Activated CD4-positive, alpha-beta T cell treated with anti-CD3 and anti-CD28 coated beads, Interleukin-10, Interleukin-2, amounts not matched to agents 100 ng/mL and 50 ng/mL, durations not matched to agents 16 hours and 8 hours (primary cell): Measurements from ENCODE around the gene NR4A3.
"Not testable (repeated sequence)": the region's sequence is repeated elsewhere in the genome, so short reads cannot be mapped to it uniquely, and the experiment has no call there.

Experiments
- DNase-seq: peaks from one replicate; pipeline ENCODE4 v3.0.0-alpha.2; 2020

The NR4A3 gene

GRCh38 chr9:99821396-99822108, at the start of gene NR4A3:
Gene NR4A3 (plus strand): TSS chr9:99821885. CDS start chr9:99828043, 6,158 bp downstream.
- DNase-seq: peak; percentile 87

GRCh38 chr9:99773468-99774138, 48.1 kb upstream of the NR4A3 start:
- no peak for DNase-seq

GRCh38 chr9:99778308-99778707, 43.4 kb upstream of the NR4A3 start:
- peak; percentile 62 for DNase-seq

GRCh38 chr9:99778836-99779235, 42.8 kb upstream of the NR4A3 start:
- no peak for DNase-seq

- peak; percentile 23 for DNase-seq
Observed at GRCh38 chr9:99779277-99779676, 42.4 kb upstream of the NR4A3 start.

GRCh38 chr9:99782349-99782748, 39.3 kb upstream of the NR4A3 start:
- not testable (repeated sequence) for DNase-seq

- DNase-seq: no peak
Observed at GRCh38 chr9:99782962-99783718, 38.5 kb upstream of the NR4A3 start.

- no peak for DNase-seq
Observed at GRCh38 chr9:99783799-99784198, 37.9 kb upstream of the NR4A3 start.

- DNase-seq: no peak
Observed at GRCh38 chr9:99785010-99785590, 36.6 kb upstream of the NR4A3 start.

GRCh38 chr9:99787556-99787955, 34.1 kb upstream of the NR4A3 start:
- DNase-seq: no peak

GRCh38 chr9:99793528-99793927, 28.2 kb upstream of the NR4A3 start:
- no peak for DNase-seq

- no peak for DNase-seq
Observed at GRCh38 chr9:99796231-99796630, 25.5 kb upstream of the NR4A3 start.

- DNase-seq: no peak
Observed at GRCh38 chr9:99801775-99802174, 19.9 kb upstream of the NR4A3 start.

- no peak for DNase-seq
Observed at GRCh38 chr9:99803694-99804093, 18.0 kb upstream of the NR4A3 start.

- DNase-seq: peak; percentile 70
Observed at GRCh38 chr9:99807276-99807852, 14.3 kb upstream of the NR4A3 start.

- DNase-seq: no peak
Observed at GRCh38 chr9:99807956-99808355, 13.7 kb upstream of the NR4A3 start.

GRCh38 chr9:99808454-99808853, 13.2 kb upstream of the NR4A3 start:
- DNase-seq: no peak

- DNase-seq: no peak
Observed at GRCh38 chr9:99809586-99810319, 11.9 kb upstream of the NR4A3 start.

- DNase-seq: no peak
Observed at GRCh38 chr9:99811172-99811571, 10.5 kb upstream of the NR4A3 start.

- DNase-seq: peak; percentile 73
Observed at GRCh38 chr9:99811598-99812383, 9.9 kb upstream of the NR4A3 start.

- DNase-seq: no peak
Observed at GRCh38 chr9:99813739-99814138, 7.9 kb upstream of the NR4A3 start.
